RWPE1 (cell line): ENCODE data around the gene KNTC1.
A peak's percentile ranks its signal among the peaks of the same experiment; 100 is the strongest.

Experiments
- CTCF ChIA-PET: fragments of 350-600 bp; sonication (Branson Sonifier 250); formaldehyde crosslinking; extraction: SDS; loops from one replicate; lab custom pipeline; 2021; lab: Yijun Ruan, JAX
- POLR2A ChIA-PET: fragments of 400-600 bp; formaldehyde crosslinking; extraction: SDS; loops from one replicate; lab custom pipeline; 2020; ENCODE audit warnings: antibody characterized with exemption; ENCODE audit not compliant: low non-redundant PET; lab: Yijun Ruan, JAX
- DNase-seq: peaks from one replicate; pipeline ENCODE4 v3.0.0; 2012; ENCODE audit warnings: low spot score
- H3K27ac ChIP-seq: fragments of 450-650 bp; 2 replicates; pipeline ENCODE4 v1.5.1; 2017
- CTCF ChIP-seq: fragments of 450-650 bp; conservative IDR thresholded peaks from 2 replicates; pipeline ENCODE4 v1.5.1; 2017; ENCODE audit warnings: low read depth, mild to moderate bottlenecking

KNTC1 gene

GRCh38 chr12:122513660-122514059, 13.4 kb upstream of the KNTC1 start:
- CTCF ChIA-PET = no interaction called here
- no peak for DNase-seq
- H3K27ac ChIP-seq = no peak overlapping the region
- POLR2A ChIA-PET = no interaction called here
- no peak for TF ChIP-seq CTCF

- ChIA-PET POLR2A (no interaction called here), CTCF (interaction anchor here (0.6 kb wide), 1 partner anchor 13 kb away, joined by 4 read pairs; no protein-coding TSS in a partner anchor)
- no peak overlapping the region; the same call in 1 of the 2 replicates for H3K27ac ChIP-seq
- DNase-seq = no peak
- TF ChIP-seq CTCF = no peak
These were observed 11.8 kb upstream of the KNTC1 start for GRCh38 chr12:122515275-122515674.

- H3K27ac ChIP-seq = no peak overlapping the region
- POLR2A ChIA-PET = no interaction called here
- no peak for DNase-seq
- TF ChIP-seq CTCF = no peak
- CTCF ChIA-PET = no interaction called here
These were observed 10.3 kb upstream of the KNTC1 start for GRCh38 chr12:122516544-122517361.

- ChIA-PET CTCF (no interaction called here), POLR2A (no interaction called here)
- peak overlapping the region; percentile 55 for H3K27ac ChIP-seq
- TF ChIP-seq CTCF = no peak
- no peak for DNase-seq
These were observed 9.2 kb upstream of the KNTC1 start for GRCh38 chr12:122517877-122518276.

- no peak overlapping the region for H3K27ac ChIP-seq
- no peak for DNase-seq
- ChIA-PET POLR2A (no interaction called here), CTCF (no interaction called here)
- TF ChIP-seq CTCF = no peak
These were observed 8.1 kb upstream of the KNTC1 start for GRCh38 chr12:122518908-122519307.

- TF ChIP-seq CTCF = no peak
- ChIA-PET CTCF (no interaction called here), POLR2A (no interaction called here)
- DNase-seq = no peak
- H3K27ac ChIP-seq = no peak overlapping the region
These were observed 7.6 kb upstream of the KNTC1 start for GRCh38 chr12:122519418-122519817.
